ENCODE data around the gene RPL26.
A peak's percentile ranks its signal among the peaks of the same experiment; 100 is the strongest.
"Not testable (repeated sequence)": the region's sequence is repeated elsewhere in the genome, so short reads cannot be mapped to it uniquely, and the experiment has no call there.

RPL26 gene

DNA sequence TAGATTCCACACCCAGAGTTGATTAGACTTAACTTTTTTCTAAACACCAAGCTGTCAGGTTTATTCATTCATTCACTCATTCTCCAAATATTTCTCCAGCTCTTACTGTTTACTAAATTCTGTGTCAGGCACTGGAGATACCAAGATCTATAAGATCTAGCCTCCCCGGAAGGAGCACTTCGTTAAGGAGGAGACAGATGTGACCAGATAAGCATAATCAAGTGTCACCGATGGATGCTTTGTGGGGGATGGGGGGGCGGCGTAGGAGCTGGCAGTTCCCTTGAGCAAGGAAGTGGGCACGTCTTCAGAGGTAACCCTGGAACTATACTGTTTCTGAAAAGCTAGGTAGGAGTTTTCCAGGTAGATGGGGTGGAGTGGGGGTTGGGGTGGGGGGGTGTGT, 3.8 kb upstream of the RPL26 start:
- Histone ChIP-seq H3K27ac (0 out of 2 replicates have a peak overlapping the region, but pooled peaks have one; percentile 8), H3K4me3 (ENCODE audit: low read depth, low read length) (no peak overlapping the region)
- TF ChIP-seq, protein P1, sequence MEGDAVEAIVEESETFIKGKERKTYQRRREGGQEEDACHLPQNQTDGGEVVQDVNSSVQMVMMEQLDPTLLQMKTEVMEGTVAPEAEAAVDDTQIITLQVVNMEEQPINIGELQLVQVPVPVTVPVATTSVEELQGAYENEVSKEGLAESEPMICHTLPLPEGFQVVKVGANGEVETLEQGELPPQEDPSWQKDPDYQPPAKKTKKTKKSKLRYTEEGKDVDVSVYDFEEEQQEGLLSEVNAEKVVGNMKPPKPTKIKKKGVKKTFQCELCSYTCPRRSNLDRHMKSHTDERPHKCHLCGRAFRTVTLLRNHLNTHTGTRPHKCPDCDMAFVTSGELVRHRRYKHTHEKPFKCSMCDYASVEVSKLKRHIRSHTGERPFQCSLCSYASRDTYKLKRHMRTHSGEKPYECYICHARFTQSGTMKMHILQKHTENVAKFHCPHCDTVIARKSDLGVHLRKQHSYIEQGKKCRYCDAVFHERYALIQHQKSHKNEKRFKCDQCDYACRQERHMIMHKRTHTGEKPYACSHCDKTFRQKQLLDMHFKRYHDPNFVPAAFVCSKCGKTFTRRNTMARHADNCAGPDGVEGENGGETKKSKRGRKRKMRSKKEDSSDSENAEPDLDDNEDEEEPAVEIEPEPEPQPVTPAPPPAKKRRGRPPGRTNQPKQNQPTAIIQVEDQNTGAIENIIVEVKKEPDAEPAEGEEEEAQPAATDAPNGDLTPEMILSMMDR (IDR thresholded peaks at IDR 0.05; ENCODE audit: low read depth, low read length) = no peak

DNA sequence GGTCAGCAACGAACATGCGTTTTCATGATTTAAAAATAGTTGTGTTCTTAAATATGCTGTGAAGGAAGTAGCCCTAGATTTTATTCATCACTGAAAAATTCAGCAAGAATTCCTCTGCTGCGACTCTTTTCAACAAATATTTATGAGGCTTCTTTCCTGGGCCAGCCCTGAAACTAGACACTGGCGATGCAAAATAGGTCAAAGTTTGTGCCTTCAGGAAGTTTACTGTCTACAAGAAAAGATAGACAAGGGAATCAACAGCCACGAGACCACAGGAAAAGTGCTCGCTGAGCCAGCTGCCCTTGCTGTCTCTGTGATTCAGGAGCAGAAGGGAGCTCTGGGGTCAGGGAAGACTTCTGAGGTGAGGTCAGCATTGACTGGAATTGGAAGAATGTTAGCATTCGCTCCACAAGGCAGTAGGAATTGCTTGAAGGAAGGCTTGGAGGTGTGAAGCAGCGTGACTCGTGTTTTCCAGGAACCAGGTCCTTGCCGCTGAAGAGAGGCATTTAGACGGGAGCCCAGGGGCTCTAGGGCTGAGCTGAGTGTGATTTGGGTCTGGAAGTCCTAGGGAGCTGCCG, 1.9 kb upstream of the RPL26 start:
- H3K4me3 ChIP-seq (ENCODE audit: low read depth, low read length) = no peak overlapping the region
- no peak for DNase-seq

More for the DNA sequence above, 3.8 kb upstream of the RPL26 start:
- Histone ChIP-seq H3K36me3 (peaks cover 3% of the 10 kb centered on the region), H3K9me3 (ENCODE audit: severe bottlenecking) (no peaks in the 10 kb centered on the region), H3K27me3 (ENCODE audit: insufficient read depth, low read depth, severe bottlenecking) (no peaks in the 10 kb centered on the region)
- DNase-seq = no peak

DNA sequence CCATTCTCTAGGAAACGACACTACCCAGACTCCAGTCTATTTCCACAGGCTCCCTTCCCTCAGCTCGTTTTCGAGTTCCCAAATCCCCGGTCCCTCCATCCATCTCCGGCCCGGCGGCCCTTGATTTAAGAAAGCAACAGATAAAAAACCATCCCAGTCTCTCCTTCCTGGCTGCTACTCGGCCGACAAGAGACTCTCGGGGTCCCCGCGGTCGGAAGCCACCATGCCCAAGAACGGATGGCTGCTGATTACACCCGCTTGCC, 182 bp downstream of the RPL26 start:
- DNase-seq = no peak
- peak overlapping the region; percentile 84 for H3K4me3 ChIP-seq (ENCODE audit: low read depth, low read length)
- H3K36me3 ChIP-seq = peaks cover 43% of the 10 kb centered on the region
- H3K9me3 ChIP-seq (ENCODE audit: severe bottlenecking) = no peaks in the 10 kb centered on the region
- peak overlapping the region; percentile 74 for H3K27ac ChIP-seq
- TF ChIP-seq, protein P1 (IDR thresholded peaks at IDR 0.05; ENCODE audit: low read depth, low read length) = no peak
- H3K27me3 ChIP-seq (ENCODE audit: insufficient read depth, low read depth, severe bottlenecking) = no peaks in the 10 kb centered on the region

More for the DNA sequence above, 1.9 kb upstream of the RPL26 start:
- Histone ChIP-seq H3K27ac (no peak overlapping the region), H3K36me3 (peaks cover 22% of the 10 kb centered on the region), H3K9me3 (ENCODE audit: severe bottlenecking) (no peaks in the 10 kb centered on the region), H3K27me3 (ENCODE audit: insufficient read depth, low read depth, severe bottlenecking) (no peaks in the 10 kb centered on the region)
- TF ChIP-seq, protein P1 (IDR thresholded peaks at IDR 0.05; ENCODE audit: low read depth, low read length) = no peak

DNA sequence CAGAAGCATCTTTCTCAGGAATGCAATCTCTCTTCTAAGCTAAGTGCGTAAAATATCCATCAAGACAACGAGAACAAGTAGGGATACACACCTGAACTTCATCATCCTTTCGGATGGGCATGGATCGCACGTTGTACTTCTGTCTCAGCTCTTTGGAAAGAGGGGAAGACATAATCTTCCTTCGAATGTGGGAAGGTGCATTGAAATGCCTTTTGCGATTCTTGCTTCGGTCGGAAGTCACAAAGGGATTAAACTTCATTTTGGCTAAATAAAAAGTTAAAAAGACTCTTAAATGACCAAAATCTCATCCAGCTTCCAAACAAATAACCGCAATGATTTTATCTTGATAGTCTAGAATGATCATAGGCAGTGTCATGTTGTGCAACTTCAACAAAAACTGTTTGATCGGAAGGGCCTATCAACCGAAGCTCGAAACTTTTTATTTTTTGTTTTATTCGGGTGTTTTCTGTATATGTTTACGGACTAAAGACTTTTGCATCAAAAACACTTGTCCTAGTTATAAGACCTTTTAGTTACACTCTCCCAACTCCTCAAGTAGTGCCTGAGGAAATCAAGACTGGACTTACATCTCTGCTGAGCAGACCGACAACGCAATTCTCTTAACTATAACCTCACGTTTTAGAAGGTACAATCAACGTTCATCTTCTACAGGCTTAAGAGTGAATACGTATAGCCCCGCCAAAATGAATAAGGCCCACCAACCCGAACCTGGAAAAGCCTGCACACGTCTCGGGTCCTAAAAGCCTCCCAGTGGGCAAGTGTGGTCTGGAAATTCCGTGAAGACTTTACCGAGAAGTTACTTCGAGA, 727 bp downstream of the RPL26 start:
- TF ChIP-seq, protein P1 (IDR thresholded peaks at IDR 0.05; ENCODE audit: low read depth, low read length) = no peak
- Histone ChIP-seq H3K27ac (peak overlapping the region; percentile 74), H3K4me3 (ENCODE audit: low read depth, low read length) (peak overlapping the region; percentile 84), H3K27me3 (ENCODE audit: insufficient read depth, low read depth, severe bottlenecking) (no peaks in the 10 kb centered on the region), H3K9me3 (ENCODE audit: severe bottlenecking) (no peaks in the 10 kb centered on the region), H3K36me3 (peaks cover 49% of the 10 kb centered on the region)
- DNase-seq = no peak

DNA sequence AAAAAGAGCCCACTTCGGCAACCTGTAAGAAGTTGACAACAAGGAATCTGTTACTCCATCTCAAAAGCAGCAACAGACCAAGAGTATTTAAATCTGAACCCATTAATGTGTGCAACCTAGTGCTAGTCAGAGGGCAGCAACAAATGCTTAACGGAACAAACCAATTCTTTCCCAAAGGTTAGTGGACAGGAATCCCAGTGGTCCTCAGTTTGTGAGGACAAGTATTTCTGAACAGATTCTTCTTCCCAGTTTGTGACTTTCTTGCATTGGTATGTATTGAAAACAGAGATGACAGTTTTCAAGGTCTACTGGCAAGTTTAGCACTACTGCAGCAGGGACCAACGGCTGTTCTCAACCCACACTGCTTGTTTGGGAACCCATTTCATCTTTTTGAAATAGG, 2.9 kb downstream of the RPL26 start:
- no peak for DNase-seq
- H3K36me3 ChIP-seq = peaks cover 55% of the 10 kb centered on the region
- no peak overlapping the region for H3K27ac ChIP-seq

DNA sequence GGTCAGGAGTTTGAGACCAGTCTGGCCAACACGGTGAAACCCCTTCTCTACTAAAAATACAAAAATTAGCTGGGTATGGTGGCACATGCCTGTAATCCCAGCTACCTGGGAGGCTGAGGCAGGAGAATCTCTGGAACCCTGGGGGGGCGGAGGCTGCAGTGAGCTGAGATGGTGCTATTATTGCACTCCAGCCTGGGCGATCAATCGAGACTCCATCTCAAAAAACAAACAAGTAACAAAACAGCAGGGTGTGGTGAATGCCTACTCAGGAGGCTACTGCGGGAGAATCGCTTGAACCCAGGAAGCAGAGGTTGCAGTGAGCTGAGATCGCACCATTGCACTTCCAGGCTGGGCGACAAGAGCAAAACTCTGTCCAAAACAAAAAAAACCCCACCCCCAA, 4.9 kb downstream of the RPL26 start:
- H3K9me3 ChIP-seq (ENCODE audit: severe bottlenecking); H3K4me3 ChIP-seq (ENCODE audit: low read depth, low read length); DNase-seq; H3K27ac ChIP-seq; H3K27me3 ChIP-seq (ENCODE audit: insufficient read depth, low read depth, severe bottlenecking): not testable (repeated sequence)
- H3K36me3 ChIP-seq = peaks cover 55% of the 10 kb centered on the region

More for the DNA sequence above, 2.9 kb downstream of the RPL26 start:
- H3K9me3 ChIP-seq (ENCODE audit: severe bottlenecking) = no peaks in the 10 kb centered on the region
- TF ChIP-seq, protein P1 (IDR thresholded peaks at IDR 0.05; ENCODE audit: low read depth, low read length) = no peak
- H3K27me3 ChIP-seq (ENCODE audit: insufficient read depth, low read depth, severe bottlenecking) = no peaks in the 10 kb centered on the region
- no peak overlapping the region for H3K4me3 ChIP-seq (ENCODE audit: low read depth, low read length)
